ENCODE results near the gene CCR6. TPM values are rescaled to one million over a fixed set of nuclear protein-coding genes. Genes with fewer than 3 reads are reported as not detected.
A peak's percentile ranks its signal among the peaks of the same experiment; 100 is the strongest.

Gene CCR6
- total and polyA plus RNA-seq, 2 of the 13 experiments (the other 11 are each of a cell fraction or from before 2014, with no cell fraction given) = 4.5 to 8.7 TPM

GRCh38 chr6:167140589-167141474 lies 17.9 kb downstream of the CCR6 start (continued):
- no peak; the same call in 1 of the 2 replicates for TF ChIP-seq ZNF567 (CRISPR knock-in tag; IDR thresholded peaks at IDR 0.05; ENCODE audit: borderline replicate concordance)
- TF ChIP-seq ZBTB7A (CRISPR knock-in tag; IDR thresholded peaks at IDR 0.05) = no peak
- peak; percentile 51; the same call in 1 of the 2 replicates for TF ChIP-seq HOMEZ (CRISPR knock-in tag; IDR thresholded peaks at IDR 0.05; ENCODE audit: low read depth)
- TF ChIP-seq ZNF280D (CRISPR knock-in tag; IDR thresholded peaks at IDR 0.05) = 0 out of 2 replicates have a peak, but pooled peaks have one; percentile 26
- peak; percentile 67 for TF ChIP-seq HDAC1 (CRISPR knock-in tag; IDR thresholded peaks at IDR 0.05)
- no peak for TF ChIP-seq HNRNPK (IDR thresholded peaks at IDR 0.05; ENCODE audit: low read depth, low read length, poor library complexity, severe bottlenecking)
- no peak for TF ChIP-seq MBD4 (IDR thresholded peaks at IDR 0.05; ENCODE audit: borderline replicate concordance, low read length)
- no peak for TF ChIP-seq RNF219 (CRISPR knock-in tag; IDR thresholded peaks at IDR 0.05)
- TF ChIP-seq XBP1 (CRISPR knock-in tag; IDR thresholded peaks at IDR 0.05) = no peak
- no peak for TF ChIP-seq ZNF710 (CRISPR knock-in tag; IDR thresholded peaks at IDR 0.05; ENCODE audit: borderline replicate concordance)
- TF ChIP-seq ZNF615 (CRISPR knock-in tag; IDR thresholded peaks at IDR 0.05; ENCODE audit: borderline replicate concordance) = no peak
- no peak for TF ChIP-seq BRD4 (CRISPR knock-in tag; IDR thresholded peaks at IDR 0.05)
- no peak for TF ChIP-seq TMF1 (CRISPR knock-in tag; IDR thresholded peaks at IDR 0.05; ENCODE audit: low read depth)
- no peak; the same call in 1 of the 2 replicates for TF ChIP-seq CBX5 (CRISPR knock-in tag; IDR thresholded peaks at IDR 0.05; ENCODE audit: borderline replicate concordance)
- no peak for TF ChIP-seq ESRRA (CRISPR knock-in tag; IDR thresholded peaks at IDR 0.05; ENCODE audit: low read depth)
- TF ChIP-seq ZBTB2 (CRISPR knock-in tag; IDR thresholded peaks at IDR 0.05; ENCODE audit: low read depth) = no peak
- 0 out of 2 replicates have a peak, but pooled peaks have one; percentile 4 for TF ChIP-seq MAFF (IDR thresholded peaks at IDR 0.05; ENCODE audit: low read depth, low read length)
- TF ChIP-seq SP2 (CRISPR knock-in tag; IDR thresholded peaks at IDR 0.05) = no peak

Data from HepG2 (cell line).